OCI-LY3 (cell line): Measurements from ENCODE around the gene PROSER3.

Experiments used
- CTCF ChIP-seq: fragments of 200-600, 300-600 bp; sonication (generic); IDR thresholded peaks from 2 replicates; pipeline ENCODE4 v1.5.1; 2014; ENCODE audit warnings: antibody characterized with exemption, low read length, low read depth
- EZH2phosphoT487 ChIP-seq: fragments of 200-600 bp; shearing (Covaris generic); IDR thresholded peaks from 2 replicates; pipeline ENCODE4 v1.6.1; 2018; ENCODE audit warnings: antibody characterized with exemption, mixed run types, low read depth

GRCh38 chr19:35811317-35812219 is 53.6 kb downstream of the PROSER3 start:
- TF ChIP-seq CTCF (no peak), EZH2phosphoT487 (no peak)
